ENCODE measurements around the gene GPR39.

Gene GPR39

DNA sequence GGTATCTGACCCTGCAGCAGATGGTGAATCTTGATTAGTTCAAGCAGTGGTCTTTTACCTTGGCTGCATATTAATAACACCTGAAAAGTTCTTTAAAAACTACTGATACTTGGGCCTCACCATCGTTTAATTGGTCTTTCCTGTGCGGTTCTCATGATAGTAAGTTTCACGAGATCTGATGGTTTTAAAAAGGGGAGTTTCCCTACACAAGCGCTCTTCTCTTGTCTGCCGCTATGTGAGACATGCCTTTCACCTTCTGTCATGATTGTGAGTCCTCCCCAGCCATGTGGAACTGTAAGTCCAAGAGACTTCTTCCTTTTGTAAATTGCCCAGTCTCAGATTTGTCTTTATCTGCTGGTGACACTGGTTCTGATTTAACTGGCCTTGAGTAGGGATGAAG lies 151.1 kb downstream of the GPR39 start:
- DNase-seq (ENCODE audit: low read depth): no peak

DNA sequence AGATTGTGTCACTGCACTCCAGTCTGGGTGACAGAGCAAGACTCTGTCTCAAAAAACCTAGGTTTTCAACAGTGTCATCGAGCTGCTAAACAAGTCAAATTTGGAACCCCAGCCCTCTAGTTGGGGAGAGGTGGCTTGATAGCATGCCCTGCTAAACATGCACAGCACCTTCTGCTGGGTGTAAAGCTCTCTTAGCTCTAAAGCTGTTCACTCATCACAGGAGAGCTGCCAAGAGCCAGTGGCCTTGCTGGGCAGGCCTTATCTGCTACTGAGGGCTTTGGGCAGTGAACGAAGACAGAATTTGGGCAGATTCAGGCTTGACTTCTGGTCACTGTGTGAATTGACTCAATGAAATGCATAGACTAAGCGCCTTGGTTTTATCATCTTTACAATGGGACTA lies 152.1 kb downstream of the GPR39 start:
- no peak for DNase-seq (ENCODE audit: low read depth)

DNA sequence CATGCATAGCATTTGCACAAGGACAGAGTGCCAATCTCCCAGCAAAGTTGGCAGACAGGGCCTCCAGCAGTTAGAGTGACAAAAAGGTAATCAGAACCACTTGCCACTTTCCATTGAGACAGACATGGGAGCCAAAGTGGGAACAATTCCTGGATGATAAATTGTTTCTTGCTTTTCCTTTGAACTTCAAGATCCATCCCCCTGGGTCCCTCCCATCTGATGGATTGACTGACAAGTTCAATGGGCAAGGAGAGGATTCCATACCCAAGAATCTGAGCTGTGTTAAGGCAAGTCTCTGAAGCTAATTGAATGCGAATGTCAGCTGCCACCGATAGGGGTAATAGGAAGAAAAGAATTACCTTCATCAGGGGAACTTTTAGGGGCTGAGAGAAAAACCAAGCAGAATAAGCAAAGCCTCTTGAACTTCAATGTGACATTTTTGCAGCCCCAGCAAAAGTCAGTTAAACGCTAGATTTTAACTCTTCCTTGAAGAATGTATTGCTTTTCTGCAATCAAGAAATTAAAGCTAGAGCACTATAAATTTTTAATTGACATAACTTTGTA lies 156.9 kb downstream of the GPR39 start:
- no peak for DNase-seq (ENCODE audit: low read depth)

DNA sequence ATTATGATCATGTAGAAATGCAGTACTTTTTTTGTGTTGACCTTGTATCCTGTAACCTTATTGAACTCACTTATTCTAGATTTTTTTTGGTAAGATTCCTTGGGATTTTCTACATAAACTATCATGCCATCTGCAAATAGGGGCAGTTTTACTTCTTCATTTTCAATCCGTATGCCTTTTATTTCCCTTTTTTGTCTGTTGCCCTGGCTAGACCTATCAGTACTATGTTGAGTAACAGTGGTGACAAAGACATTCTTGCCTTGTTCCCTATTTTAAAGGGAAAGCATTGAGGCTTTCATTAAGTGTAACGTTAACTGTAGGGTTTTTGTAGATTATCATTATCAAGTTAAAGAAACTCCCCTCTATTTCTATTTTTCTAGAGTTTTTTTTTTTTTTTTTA lies 161.1 kb downstream of the GPR39 start:
- DNase-seq (ENCODE audit: low read depth): no peak

DNA sequence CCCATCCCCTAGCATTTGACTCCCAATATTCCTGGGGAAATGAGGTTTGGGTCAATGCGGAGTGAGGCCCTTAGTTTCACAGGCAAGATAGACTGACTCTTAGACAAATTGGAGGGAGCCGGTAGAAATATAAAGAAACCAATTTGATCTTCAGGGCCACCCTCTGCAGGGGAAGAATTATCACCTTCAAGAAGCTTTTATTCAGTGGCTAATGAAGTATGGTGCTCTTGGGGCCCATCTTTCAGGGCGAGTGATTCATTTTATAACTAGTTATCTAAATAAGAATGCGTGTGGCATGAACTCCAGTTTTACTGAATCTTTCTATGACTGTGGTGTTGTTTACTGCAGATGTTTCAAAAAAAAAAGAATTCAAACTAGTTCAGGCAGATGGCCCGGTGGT lies 165.0 kb downstream of the GPR39 start:
- DNase-seq (ENCODE audit: low read depth): no peak

DNA sequence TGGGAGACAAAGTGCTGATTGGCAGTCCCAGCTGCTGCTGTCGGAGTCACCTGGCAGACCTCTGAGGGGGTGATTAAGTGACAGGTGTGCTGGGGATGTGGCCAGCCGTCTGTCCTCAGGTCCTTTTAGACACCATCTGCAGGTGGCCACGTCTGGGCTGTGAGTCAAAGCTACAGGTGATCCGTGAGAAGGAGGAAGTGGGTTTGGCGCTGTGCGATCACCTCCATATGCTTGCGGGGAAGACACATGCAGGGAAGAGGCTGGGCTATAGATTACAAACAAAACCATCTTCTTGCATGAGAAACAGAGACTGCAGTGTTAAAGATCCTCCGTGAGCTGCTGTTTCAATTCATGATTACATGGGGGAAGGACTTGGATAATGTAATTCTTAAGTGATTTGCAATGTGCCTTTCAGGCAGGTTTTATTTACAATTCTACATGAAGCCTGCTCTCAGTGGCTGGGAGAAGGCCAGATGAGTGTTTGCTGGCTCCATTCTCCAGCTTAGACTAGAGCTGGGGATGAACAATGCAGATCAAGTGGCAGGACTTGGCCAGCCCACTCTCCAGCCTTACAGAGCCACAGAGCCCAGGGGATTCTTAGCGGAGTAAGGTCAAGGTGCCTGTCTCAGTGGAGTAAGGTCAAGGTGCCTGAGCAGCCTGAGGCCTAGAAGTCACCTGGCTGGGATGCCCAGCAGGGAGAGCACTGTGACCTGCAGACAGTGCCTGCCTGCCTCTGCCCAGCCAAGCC lies 165.6 kb downstream of the GPR39 start:
- no peak for DNase-seq (ENCODE audit: low read depth)

DNA sequence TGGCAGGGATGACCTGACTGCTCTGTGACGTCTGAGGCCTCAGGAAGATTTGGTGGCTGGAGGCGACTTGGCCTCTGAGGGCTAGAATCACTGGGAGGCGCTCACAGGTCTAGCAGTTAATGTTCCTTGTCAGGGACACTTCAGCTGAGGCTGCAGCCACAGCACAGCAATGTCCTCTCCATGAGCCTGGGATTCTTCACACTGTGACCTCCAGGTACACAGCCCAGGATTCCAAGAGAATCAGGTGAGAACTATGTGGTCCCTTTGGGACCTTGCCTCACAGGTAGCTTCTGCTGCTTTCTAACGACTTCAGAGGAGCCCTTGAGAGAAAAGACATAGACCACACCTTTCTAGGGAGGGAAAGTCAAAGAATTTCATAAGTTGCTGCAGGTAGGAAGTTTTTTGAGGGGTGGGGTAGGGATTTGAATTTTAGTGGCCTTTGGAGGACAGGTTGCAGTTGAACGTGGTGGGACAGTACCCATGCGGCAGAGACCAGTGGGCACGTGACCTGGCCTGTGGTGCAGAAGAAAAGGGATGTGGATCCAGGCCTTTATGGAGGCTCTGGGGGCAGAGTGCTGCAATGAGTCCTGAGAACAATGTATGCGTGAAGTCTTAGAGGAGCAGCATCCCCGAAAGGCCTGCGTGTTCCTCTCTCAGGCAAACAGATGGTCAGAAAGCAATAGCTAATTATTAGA lies 167.2 kb downstream of the GPR39 start:
- no peak for DNase-seq (ENCODE audit: low read depth)

DNA sequence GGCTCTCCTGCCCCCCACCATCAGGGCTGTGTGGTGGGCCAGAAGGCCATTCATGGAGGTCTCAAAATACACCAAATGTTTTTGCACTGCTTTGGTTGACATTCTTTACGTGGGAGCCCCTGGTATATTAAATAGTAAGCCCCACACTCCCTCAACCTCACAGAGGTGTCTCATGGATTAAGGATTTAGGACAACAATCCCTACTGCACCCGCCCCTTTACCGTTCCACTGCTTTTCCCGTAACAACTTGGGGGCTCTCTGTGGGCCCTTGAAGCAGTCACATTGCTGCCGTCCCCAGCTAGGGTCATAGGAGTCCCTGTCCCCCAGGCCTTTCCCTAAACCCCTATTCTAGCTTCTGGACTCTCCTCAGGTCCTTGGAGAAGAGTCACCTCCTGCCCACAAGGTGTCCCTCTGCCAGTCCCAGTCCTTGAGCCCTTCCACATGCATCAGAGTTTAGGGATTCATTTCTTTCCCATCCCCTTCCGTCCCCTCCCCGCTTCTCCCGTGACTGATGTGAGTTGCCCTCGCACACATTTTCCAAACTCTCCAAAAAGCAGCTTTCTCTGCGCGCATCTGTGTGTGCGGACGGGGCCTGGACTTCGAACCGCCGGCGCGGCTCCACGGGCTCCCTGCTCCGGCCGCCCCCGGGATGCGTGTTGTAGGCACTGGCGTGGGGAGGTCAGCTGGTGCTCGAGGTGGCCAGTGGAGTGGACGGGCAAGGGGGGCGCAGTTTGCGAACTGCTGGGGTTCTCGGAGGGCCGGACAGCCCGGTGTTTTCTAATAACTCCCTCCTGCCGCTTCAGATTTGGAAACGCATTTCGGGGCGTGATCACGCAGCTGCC lies 168.6 kb downstream of the GPR39 start:
- DNase-seq (ENCODE audit: low read depth): no peak

DNA sequence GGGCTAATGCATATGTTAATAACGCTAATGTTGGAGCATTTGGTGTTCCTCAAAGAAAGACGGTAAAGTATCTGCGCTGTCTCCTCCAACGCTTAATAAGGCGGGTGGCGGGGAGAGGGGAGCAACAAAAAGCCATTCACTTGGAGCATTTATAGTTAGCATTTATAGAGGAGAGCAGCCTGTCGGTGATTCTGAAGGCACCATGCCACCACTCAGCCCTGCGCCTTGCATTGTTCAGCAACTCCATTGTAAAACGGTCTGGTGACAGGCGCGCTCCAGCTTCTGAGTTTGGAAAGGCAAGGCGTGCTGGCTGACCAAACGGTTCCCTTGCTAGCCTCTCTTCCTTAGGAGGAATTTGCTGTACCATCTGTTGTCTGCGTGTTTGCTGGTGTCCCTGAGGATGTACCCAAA lies 169.5 kb downstream of the GPR39 start:
- no peak for DNase-seq (ENCODE audit: low read depth)

DNA sequence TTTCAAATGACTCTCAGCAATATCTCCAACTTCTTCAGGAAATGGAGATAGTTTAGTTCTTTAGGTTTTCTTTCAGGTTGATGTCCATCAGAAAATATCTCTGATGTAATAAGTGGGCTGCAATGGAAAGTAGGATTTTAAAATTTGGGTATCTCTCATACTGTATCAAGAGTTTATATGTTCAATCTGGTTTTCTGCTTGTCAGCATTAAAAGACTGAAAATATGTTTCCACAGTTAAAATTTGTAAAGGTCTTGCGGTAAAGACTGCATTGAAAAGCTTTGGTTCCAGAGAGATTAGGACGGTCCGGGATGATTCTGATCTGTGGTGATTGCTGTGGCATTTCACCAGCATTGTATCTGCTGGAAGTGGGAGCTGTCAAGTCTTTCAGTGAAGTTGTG lies 170.2 kb downstream of the GPR39 start:
- no peak for DNase-seq (ENCODE audit: low read depth)

DNA sequence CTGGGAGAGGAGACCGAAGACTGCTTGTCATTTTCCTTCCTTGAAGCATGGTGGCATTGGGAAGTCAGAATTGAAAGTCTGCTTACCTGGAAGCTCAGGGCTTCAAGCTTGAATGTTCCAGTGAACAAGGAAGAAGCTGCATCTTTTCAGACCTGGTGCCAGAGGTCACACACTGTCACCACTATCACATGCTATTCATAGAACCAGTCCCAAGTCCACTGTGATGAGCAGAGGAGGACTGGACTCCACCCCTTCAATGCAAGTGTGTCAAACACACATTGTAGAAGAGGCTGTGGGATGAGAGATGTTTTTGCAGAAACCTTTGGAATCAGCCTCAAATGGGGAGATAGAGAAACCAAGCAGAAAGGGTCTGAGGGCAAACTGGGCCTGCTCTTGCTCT lies 172.0 kb downstream of the GPR39 start:
- no peak for DNase-seq (ENCODE audit: low read depth)

DNA sequence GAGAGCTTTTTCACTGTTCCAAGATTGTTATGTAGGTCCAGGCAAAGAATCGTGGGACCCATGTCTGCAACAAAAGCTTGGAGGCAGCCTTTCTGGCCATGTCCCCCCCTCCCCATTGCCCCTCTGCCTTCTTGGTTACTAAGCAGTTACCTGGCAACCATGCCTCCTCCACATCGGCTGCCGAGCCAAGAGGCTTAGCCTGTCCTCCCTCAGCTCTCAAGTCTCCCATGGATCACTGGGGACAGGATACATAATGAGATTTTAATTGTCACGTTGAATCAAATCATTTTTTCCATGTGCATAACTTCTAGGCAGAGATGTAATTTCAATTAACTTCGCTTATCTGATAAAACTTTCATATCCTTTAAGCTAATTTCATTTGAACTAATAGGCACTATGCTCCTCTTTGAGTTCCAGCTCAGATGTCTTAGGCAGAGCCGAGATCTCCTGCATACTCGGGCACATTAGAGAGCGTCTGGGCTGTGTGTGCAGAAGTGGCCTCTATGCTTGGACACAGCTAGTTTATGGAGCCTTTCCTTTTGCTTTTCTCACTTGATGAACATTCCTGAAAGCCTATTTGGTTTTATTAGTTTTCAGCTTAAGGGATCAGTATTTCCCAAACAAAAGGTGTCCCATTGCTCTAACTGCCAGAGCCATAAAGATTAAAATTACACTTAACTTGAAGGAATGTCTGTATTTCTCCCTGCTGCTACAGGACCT lies 172.7 kb downstream of the GPR39 start:
- no peak for DNase-seq (ENCODE audit: low read depth)

DNA sequence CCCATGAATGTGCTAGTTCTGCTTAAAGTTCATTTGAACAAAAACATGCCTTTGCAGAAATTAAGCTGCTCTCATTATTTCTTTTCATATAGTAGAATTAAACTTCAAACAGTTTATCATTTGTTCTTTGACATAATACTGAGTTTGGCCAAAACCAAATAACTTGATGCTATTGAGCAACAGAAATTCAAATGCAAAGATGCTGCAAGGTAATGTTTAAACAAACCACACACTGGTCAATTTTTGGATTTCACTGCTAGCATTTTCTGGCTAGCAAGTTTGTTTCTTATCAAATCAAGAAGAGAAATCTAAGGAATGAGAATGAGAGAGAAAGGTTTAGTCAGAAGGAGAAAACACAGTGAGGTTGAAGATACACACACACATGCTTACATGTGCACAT lies 173.4 kb downstream of the GPR39 start:
- no peak for DNase-seq (ENCODE audit: low read depth)

DNA sequence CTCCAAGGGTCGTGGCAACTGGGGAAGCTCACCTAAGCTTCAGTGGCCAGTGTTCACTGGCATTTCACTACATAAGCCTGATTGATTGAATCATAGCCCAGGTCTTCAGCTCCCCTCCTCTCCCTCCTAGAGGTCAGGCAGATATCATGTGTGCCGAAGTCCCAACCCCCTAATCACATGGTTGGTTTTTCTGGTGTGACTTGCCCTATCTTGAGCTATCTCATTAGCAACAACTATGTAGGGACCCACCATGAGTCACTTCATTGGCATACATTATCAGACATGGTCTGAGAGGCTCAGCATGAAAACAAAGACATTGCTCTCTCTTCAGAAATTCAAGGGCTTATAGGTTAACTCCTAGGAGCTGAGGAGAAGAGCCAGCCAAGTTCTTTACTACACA lies 176.6 kb downstream of the GPR39 start:
- no peak for DNase-seq (ENCODE audit: low read depth)

DNA sequence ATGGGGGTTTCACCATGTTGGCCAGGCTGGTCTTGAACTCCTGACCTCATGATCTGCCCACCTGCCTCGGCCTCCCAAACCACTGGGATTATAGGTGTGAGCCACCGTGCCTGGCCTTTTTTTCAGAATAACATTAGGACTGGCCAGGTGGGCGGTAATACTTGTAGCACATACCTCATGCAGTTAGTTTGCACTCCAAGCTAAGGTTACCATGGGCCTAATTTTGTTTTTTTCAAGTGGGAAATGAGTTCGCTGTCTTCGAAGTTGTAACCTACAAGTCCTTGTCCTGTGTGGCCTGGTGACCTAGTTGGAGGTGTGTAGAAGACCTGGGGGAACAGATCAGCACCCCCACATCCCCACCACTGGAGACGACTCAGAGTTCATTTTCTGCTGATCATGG lies 178.6 kb downstream of the GPR39 start:
- DNase-seq (ENCODE audit: low read depth): no peak

DNA sequence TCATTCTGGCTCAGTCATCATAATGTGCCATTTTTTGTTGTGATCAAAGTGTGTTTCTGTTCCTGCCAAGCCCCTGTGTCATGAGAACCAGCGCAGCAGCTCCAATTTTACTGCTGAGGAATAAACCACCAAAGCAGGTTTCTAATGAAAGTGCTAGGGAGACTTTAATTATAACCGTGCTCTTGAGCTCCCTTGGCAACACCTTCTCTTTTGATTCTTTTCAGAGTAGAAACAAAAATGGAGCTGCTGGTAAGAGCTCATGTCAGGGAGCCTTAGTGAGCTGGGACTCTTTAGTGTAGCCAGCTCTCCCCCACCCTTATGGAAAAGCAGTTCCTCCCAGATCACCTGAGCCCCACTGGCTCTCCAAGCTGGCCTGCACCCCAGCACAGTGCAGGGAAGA lies 179.1 kb downstream of the GPR39 start:
- no peak for DNase-seq (ENCODE audit: low read depth)

DNA sequence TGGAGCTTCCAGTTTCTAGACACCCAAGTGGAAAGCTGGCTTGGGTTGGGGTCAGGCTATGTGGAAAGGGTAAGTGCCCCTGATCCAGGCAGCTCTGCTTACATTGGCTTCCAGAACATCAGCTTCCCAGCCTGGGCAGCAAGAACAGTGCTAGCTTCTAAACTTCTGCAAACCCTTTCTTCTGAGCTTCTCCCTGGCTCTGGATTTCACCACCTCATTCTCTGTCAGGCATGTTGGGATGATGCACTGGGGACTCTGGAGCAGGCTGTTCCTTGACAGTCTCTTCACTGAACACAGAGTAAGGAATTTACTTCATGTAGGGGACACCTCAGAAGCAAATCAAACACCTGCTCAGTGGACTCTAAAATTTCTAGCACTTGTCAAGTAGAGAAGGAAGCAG lies 180.6 kb downstream of the GPR39 start:
- no peak for DNase-seq (ENCODE audit: low read depth)

DNA sequence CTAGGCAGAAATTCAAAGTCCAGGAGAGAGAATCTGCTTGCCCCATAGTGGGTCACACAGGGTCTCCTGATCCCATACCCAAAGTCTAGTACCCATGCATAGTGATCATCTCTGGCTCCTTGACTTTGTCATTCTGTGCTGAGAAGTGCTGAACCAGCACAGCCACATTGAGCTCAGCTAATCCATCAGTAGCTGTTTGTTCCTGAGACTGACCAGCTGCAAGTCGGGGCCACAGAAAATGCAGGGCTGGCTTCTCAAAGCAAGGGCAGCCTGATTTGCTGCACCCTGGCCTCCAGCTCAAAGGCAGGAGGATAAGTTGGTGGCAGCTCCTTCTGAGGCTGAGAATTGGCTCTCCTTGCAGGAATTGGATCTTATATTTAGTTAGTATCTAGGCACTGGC lies 181.2 kb downstream of the GPR39 start:
- DNase-seq (ENCODE audit: low read depth): no peak

DNA sequence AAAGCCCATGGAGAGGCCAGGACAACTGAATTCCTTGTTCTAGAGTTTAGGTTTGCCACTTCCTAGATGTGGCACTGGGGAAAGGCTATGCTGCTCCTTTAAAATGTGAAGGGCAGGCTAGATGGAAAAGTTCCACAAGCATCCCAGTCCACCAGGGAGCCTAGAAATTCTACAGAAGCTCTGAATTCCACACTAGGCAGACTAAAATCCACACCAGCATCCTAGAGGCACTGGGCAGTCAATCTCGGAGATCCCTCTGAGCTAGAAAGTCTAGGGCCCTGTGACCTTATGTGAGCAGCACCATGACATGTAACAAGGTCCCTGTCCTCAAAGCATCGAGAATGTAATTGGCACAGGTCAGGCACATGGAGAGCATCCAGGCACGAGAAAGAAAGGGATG lies 181.9 kb downstream of the GPR39 start:
- DNase-seq (ENCODE audit: low read depth): no peak

DNA sequence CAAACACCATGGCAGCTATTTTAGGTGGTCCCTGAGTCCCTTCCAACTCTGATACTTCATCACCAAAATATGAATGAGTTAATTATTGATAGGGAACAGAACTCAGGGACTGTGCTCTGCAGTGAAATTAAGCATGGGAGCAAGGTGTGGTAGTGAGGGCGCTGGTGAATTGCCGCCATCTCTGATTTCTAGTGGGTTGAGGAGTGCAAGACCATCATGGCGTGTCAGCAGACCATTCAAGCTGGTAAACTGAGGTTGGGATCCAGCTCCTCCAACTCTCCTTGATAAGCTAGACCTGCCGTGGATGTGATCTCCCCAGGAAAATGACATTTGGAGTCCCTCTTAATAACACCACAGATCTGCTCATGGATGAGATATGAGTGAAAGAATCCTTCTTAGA lies 183.0 kb downstream of the GPR39 start:
- no peak for DNase-seq (ENCODE audit: low read depth)

DNA sequence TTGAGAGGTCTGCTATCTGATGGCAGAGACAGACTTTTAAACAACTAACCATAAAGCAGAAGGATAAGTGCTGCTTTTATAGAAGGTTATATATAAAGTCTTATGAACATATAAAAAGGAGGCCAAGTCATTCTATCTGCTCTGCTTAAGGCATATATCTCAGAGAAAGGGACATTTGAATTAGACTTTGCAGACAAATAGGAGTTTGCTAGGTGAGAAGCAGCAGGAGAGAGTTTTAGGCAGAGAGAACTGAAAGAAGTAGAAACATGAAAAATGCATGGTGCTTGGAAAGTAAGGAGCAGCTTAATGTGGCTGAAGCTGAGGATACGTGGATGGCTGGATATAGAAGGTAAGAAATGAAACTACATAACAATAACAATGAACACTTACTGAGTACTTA lies 188.0 kb downstream of the GPR39 start:
- DNase-seq (ENCODE audit: low read depth): no peak

All from stimulated activated CD8-positive, alpha-beta memory T cell treated with anti-CD3 and anti-CD28 coated beads, Interleukin-4, amount 100 ng/mL, for 24 hours (primary cell).